ENCODE data around the gene ENKUR. TPM values are rescaled to one million over a fixed set of nuclear protein-coding genes. Genes with fewer than 3 reads are reported as not detected.

ENKUR gene
- polyA plus RNA-seq, 1 experiment: 0.06 TPM

- TF ChIP-seq, protein P1, sequence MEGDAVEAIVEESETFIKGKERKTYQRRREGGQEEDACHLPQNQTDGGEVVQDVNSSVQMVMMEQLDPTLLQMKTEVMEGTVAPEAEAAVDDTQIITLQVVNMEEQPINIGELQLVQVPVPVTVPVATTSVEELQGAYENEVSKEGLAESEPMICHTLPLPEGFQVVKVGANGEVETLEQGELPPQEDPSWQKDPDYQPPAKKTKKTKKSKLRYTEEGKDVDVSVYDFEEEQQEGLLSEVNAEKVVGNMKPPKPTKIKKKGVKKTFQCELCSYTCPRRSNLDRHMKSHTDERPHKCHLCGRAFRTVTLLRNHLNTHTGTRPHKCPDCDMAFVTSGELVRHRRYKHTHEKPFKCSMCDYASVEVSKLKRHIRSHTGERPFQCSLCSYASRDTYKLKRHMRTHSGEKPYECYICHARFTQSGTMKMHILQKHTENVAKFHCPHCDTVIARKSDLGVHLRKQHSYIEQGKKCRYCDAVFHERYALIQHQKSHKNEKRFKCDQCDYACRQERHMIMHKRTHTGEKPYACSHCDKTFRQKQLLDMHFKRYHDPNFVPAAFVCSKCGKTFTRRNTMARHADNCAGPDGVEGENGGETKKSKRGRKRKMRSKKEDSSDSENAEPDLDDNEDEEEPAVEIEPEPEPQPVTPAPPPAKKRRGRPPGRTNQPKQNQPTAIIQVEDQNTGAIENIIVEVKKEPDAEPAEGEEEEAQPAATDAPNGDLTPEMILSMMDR (IDR thresholded peaks at IDR 0.05; ENCODE audit: insufficient read depth, low read depth, low read length): no peak
- ChIA-PET POLR2A (no interaction called here), CTCF (no interaction called here)
- Histone ChIP-seq H3K27me3 (ENCODE audit: control insufficient read depth, insufficient read depth, low read length) (no peaks in the 10 kb centered on the region; the same call in 1 of the 2 replicates), H3K36me3 (ENCODE audit: control insufficient read depth, insufficient read depth, low read length) (no peaks in the 10 kb centered on the region), H3K4me3 (ENCODE audit: low read depth, low read length) (no peak overlapping the region)
- no peak for DNase-seq (ENCODE audit: low read depth)
Measured at GRCh38 chr10:25052012-25052411, 36.1 kb upstream of the ENKUR start.

DNA sequence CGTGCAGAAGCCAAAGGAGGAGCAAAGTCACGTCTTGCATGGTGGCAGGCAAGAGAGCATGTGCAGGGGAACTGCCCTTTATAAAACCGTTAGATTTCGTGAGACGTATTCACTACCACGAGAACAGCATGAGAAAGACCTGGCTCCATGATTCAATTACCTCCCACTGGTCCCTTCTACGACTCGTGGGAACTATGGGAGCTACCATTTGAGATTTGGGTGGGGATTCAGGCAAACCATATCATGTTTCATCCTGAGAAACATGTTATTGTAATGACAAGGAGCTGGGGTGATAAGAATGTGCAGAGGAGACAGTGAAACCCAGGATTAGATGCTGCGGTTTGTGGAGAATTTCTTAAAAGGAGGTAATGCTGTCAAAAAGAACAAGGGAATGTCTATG lies 34.4 kb upstream of the ENKUR start:
- Histone ChIP-seq H3K4me3 (ENCODE audit: low read depth, low read length) (no peak overlapping the region), H3K27me3 (ENCODE audit: control insufficient read depth, insufficient read depth, low read length) (no peaks in the 10 kb centered on the region; the same call in 1 of the 2 replicates), H3K36me3 (ENCODE audit: control insufficient read depth, insufficient read depth, low read length) (no peaks in the 10 kb centered on the region)
- TF ChIP-seq, protein P1 (IDR thresholded peaks at IDR 0.05; ENCODE audit: insufficient read depth, low read depth, low read length): no peak
- no peak for DNase-seq (ENCODE audit: low read depth)
- ChIA-PET POLR2A (no interaction called here), CTCF (no interaction called here)

DNA sequence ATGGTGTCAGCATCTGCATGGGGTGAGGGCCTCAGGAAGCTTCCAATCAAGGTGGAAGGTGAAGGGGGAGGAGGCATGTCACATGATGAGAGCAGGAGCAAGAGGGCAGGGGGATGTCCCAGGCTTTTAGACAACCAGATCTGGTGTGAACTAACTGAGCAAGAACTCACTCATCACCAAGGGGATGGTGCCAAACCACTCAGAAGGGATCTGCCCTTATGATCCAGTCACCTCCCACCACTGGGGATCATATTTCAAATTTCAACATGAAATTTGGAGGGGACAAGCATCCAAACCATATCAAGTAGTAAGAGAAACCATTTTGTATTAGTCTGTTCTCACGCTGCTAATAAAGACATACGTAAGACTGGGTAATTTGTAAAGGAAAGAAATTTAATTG lies 34.0 kb upstream of the ENKUR start:
- CTCF ChIA-PET: no interaction called here

GRCh38 chr10:25048450-25048849 lies 32.5 kb upstream of the ENKUR start:
- no peak for DNase-seq (ENCODE audit: low read depth)
- ChIA-PET CTCF (no interaction called here), POLR2A (no interaction called here)

More for the DNA sequence above, 34.0 kb upstream of the ENKUR start:
- no peak for DNase-seq (ENCODE audit: low read depth)
- POLR2A ChIA-PET: no interaction called here
- no peaks in the 10 kb centered on the region for H3K36me3 ChIP-seq (ENCODE audit: control insufficient read depth, insufficient read depth, low read length)
- no peak overlapping the region for H3K4me3 ChIP-seq (ENCODE audit: low read depth, low read length)
- TF ChIP-seq, protein P1 (IDR thresholded peaks at IDR 0.05; ENCODE audit: insufficient read depth, low read depth, low read length): no peak
- no peaks in the 10 kb centered on the region; the same call in 1 of the 2 replicates for H3K27me3 ChIP-seq (ENCODE audit: control insufficient read depth, insufficient read depth, low read length)

GRCh38 chr10:25047591-25048301 lies 31.8 kb upstream of the ENKUR start:
- ChIA-PET CTCF (no interaction called here), POLR2A (no interaction called here)
- DNase-seq (ENCODE audit: low read depth): peak; percentile 55
- TF ChIP-seq, protein P1 (IDR thresholded peaks at IDR 0.05; ENCODE audit: insufficient read depth, low read depth, low read length): no peak
- Histone ChIP-seq H3K36me3 (ENCODE audit: control insufficient read depth, insufficient read depth, low read length) (no peaks in the 10 kb centered on the region), H3K27me3 (ENCODE audit: control insufficient read depth, insufficient read depth, low read length) (no peaks in the 10 kb centered on the region; the same call in 1 of the 2 replicates), H3K4me3 (ENCODE audit: low read depth, low read length) (no peak overlapping the region)

More at GRCh38 chr10:25048450-25048849, 32.5 kb upstream of the ENKUR start:
- no peak overlapping the region for H3K4me3 ChIP-seq (ENCODE audit: low read depth, low read length)
- TF ChIP-seq, protein P1 (IDR thresholded peaks at IDR 0.05; ENCODE audit: insufficient read depth, low read depth, low read length): no peak
- no peaks in the 10 kb centered on the region for H3K36me3 ChIP-seq (ENCODE audit: control insufficient read depth, insufficient read depth, low read length)
- no peaks in the 10 kb centered on the region; the same call in 1 of the 2 replicates for H3K27me3 ChIP-seq (ENCODE audit: control insufficient read depth, insufficient read depth, low read length)
